Stimulated activated CD4-positive, alpha-beta T cell treated with anti-CD3 and anti-CD28 coated beads, TNF-alpha, amount 100 ng/mL, for 1 hour (primary cell): ENCODE results near the gene RNF150.

Source experiments
- DNase-seq, 3 donors: peaks; one replicate each; pipeline ENCODE4 v3.0.0-alpha.2; 2020; ENCODE audit warnings: low read depth in 3 of 3, low spot score in 1 of 3

The RNF150 gene

DNA sequence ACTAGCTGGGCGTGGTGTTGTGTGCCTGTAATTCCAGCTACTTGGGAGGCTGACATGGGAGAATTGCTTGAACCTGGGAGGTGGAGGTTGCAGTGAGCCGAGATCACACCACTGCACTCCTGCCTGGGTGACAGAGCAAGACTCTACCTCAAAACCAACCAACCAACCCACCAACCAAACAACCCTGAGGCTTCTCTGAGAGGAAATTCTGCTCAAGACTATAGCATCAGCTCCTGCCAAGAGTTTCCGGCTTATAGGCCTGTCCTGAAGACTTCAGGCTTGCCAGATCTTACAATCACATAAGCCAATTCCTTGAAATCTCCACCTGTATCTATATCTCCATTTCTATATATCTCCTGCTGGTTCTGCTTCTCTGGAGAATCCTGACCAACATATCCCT is 203.3 kb downstream of the RNF150 start:
- DNase-seq: no peak

DNA sequence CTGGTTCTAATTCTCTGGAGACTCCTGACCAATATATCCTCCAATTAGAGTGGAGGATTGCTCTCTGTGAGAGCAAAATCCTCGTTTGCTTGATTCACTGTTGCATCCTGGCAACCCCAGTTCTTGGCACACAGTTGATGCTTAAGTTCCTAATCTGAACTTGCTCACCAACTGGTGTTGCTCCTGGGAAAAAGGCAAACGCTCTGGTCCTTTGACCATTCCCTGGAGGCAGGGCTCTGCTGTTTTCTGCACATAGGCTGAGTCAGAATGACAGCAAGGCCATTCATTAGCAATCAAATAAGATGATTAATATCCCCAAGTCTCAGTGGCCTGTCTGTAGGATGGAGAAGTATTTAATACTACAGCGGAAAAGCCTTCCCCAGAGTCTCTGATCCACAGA is 204.4 kb downstream of the RNF150 start:
- DNase-seq: no peak

DNA sequence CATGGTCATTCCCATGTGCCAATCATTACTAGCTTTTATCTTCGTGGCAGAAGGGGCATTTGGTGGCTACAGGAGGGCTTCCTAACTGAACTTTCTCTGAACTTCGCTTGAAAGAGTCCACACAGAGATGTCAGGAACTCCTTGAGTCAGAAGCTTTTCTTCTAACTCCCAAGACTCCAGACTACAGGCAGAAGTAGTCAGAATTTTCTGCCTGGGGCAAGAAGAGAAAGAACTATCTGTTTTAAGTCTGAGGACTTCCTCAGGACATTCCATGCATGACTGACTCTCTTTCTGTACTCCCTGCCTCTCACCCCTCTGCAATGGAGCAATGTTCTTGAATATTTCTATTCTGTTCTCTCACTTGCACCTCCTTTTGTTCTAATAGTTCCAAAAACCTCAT is 206.6 kb downstream of the RNF150 start:
- DNase-seq: no peak

DNA sequence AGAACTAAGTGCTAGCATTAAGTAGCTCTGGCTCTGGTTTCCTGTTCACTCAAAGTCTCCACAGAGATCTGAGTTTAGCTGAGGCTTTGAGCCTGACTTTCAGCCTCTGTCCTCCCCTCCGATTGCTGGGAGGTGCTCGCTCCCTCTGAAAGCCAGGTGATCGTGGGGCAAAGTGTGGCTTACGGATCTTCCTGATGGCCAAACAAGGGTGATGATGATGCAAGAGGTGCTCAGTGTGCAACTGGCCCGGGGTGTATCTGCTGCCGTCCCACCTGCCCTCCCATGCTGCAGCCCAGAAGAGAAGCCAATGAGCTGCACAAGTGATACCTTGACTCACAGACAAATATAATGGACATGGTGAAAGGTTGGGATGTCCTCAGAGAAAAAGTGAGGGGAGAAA is 207.9 kb downstream of the RNF150 start:
- DNase-seq: no peak

DNA sequence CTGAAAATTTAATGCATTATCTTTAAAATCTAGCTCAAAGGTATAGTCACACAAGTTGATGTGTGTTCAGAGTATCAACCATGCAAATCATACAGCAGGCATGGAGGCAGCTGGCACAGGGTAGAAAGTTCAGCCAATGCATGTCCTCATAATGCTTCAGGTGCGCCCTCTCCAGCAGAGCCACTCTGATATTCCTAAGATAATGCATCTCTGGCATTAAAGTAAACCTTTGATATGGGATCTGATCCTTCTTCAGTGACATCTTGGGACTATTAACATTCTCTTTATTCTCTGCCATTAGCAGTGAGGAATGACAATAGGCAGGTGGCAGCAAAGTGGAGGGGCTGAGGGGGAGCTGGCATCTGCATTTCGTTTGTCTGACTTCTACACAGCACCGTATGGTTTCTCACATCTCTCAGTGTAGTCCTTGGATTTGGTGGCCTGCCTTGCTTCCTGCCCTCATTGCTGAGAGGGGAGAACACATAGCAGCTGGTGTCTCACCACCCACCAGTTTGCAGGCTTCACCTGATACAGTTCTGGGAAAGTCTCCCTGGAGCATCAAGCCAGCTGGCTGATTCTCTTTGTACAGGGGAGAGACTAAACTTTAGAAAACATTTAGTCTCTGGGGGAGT is 208.4 kb downstream of the RNF150 start:
- DNase-seq: no peak

GRCh38 chr4:140906993-140907962 is 226.0 kb downstream of the RNF150 start:
- no peak for DNase-seq

- DNase-seq: no peak
These were observed 228.4 kb downstream of the RNF150 start for GRCh38 chr4:140904904-140905303.

GRCh38 chr4:140903522-140904475 is 229.5 kb downstream of the RNF150 start:
- DNase-seq: no peak

DNA sequence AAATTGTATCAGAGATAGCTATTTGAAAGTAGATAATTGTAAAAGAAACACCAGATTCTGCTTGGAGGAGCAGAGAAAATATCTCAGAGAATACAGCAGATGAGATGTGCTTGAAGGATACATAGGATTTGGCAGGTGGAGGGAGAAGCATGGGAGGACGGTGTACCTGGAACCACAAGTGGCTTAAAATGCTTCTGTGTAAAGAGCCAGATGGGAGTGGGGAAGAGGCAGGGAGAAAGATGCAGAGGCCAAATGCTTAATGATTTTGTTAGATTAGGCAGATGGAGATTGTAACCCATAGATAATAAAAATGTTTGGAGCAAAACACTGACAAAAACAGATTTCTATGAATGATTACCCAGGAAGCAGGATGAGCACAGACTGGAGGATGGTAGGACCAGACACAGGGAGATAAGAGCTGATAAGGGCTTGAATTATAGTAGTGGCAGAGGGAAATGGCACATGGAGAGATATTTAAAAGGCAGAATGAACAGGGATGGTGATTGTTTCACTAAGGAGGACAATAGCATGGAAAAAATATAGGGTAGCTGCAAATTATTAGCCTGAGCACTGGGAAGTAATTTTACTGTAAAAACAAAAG is 231.4 kb downstream of the RNF150 start:
- no peak for DNase-seq

DNA sequence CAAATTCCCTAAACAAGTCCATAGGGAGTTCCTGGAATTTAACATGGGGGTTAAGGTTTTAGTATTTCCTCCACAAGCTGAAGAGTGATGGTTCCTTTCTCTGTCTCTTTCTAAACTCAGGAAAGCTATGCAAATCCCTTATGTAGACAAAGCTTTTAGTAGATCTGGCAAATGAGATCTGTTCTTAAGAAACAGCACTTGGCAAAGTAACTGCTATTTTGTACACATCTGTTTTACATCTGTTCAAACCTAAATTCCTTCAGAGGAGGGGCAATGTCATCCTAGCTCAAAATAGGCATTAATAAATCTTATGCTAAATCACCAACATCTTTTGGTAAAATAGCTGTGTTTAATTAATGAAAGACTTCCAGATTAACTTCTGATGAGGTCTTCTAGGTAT is 239.3 kb downstream of the RNF150 start:
- no peak for DNase-seq

- no peak for DNase-seq
These were observed 245.2 kb downstream of the RNF150 start for GRCh38 chr4:140888054-140888453.

DNA sequence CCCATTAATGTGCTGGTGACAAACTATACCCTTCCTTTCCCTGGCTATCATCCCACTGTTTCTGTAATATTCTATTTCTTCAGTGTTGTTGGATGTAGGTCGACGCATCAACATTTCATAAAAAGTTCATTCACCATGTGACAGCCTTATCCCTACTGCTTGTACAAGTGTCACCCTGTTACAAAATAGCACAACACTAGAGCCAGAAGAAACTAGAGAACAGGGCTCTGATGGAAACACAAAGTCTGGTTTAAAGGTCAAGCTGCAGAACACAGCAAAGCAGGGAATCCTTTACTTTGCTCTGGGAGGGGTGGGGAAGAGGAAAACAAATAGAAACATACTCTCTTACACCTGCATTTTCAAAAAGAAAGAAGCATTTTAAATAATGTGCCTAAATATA is 245.8 kb downstream of the RNF150 start:
- no peak for DNase-seq

DNA sequence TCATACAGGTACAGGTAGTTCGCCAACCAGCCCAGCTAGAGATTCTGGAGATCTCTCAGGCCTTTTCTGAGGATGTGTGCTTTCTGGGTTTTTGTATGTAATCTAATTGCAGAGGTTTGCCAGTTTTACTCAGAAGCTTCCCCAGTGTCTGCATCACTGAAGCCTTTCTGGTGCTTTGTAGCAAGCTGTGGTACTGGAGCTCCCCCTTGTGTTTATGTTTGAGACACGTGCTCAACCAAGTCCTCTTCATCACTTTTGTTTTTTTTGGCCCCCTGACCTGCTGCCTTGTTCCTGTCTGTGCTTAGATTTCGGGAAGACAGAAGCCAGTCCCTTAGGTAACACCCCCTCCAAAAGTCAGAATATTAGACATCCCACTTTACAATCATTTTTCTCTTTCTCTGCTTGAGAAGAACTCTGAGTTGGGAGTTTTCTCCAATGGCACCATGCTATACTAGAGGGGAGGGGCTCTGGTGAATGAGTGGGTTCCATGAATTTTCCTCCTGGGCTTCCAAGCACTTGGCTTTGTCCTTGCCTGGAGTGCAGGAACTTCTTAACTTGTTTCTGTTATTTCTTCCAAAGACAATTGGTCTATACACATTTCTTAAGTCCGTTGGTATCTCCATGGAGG is 248.7 kb downstream of the RNF150 start:
- no peak for DNase-seq

GRCh38 chr4:140877781-140878180 is 255.5 kb downstream of the RNF150 start:
- no peak for DNase-seq

GRCh38 chr4:140876615-140877364 is 256.5 kb downstream of the RNF150 start:
- no peak for DNase-seq

DNA sequence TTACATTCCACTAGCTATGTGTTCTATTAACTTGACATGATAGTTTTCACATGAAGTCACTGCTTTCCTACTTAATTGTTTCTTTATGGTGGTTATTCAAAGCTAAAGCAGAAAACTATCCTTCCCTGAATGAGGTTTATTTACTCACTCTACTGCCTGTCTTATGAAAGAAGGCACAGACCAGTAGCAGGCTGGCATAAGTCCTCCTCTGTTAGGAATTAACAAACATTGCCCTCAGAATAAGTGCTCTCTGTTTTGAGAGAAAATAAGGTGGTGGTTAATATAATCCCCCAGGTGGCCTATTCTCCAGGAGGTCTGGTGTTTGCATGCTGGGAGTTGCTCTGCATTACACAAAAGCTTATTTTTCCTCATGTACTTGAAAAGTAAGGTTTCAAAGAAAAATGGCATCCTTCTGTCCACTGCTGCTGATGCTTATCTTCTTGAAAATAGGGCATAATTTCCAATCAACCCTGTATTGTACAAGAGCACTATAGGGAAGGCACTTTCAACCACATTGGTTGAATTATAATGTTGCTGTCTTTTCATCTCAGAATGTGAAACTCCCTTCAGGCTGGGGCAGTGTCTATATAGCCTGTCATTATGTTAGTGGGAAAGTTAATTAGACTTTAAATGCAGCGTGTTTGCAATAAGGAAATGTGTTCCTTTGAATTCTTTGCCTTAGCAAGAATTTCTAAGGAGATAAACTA is 257.4 kb downstream of the RNF150 start:
- no peak for DNase-seq

GRCh38 chr4:140874056-140874455 is 259.2 kb downstream of the RNF150 start:
- no peak for DNase-seq

- no peak for DNase-seq
These were observed 261.9 kb downstream of the RNF150 start for GRCh38 chr4:140871368-140871767.

- DNase-seq: no peak
These were observed 262.8 kb downstream of the RNF150 start for GRCh38 chr4:140870427-140870826.
